GM21786 (cell line): ENCODE results near the gene KLHDC2.
"Not testable (repeated sequence)": the region's sequence is repeated elsewhere in the genome, so short reads cannot be mapped to it uniquely, and the experiment has no call there.

Experiments used
- ATAC-seq: cut with Tn5 transposase; IDR thresholded peaks from one replicate; pipeline ENCODE4 v1.9.1; 2021; ENCODE audit not compliant: unreplicated experiment

Gene KLHDC2

DNA sequence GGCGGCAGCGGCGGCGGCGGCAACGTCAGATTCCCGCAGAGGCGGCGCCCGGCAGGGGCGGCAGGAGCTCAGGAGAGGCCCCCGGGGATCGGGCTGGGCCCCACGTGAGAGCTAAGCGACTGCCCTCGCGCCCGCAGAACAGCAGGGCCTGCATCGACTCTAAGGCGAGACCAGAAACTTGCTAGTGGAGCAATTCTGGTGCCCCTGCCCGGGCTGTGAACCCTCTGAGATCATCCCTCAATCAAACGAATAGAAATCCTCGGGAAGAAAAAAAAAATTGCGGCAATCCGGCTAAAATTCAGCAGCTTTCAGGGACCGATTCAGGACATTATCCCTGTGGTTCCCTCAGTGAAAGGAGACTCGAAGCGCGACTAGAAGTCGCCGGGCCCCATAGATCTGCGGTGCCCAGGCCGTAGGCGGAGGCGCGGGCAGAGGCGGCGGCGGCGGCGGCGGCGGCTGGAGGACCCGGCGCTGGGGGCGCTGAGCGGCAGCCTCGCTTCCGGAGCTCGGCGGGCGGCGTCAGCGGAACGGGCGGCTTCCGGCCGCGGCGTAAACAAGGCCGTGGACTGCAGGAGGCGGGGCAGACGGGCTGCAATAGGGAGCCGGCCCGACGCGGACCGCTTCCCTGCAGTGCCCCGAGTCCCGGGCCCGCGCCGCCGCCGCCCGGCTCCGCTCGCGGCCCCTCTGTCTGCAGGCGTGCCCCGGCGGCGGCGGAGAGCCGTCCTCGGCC lies at the start of gene KLHDC2:
Gene KLHDC2 (plus strand): TSS at position 583 of the 730 bp plus-strand sequence. CDS start 316 bp downstream, outside the sequence.
- peak; percentile 90 for ATAC-seq

GRCh38 chr14:49720744-49721143 lies 47.2 kb upstream of the KLHDC2 start:
- no peak for ATAC-seq

GRCh38 chr14:49721733-49722435 lies 46.1 kb upstream of the KLHDC2 start:
- not testable (repeated sequence) for ATAC-seq

- ATAC-seq: no peak
These were observed 40.8 kb upstream of the KLHDC2 start for GRCh38 chr14:49727171-49727570.

GRCh38 chr14:49732896-49733295 lies 35.1 kb upstream of the KLHDC2 start:
- no peak for ATAC-seq

- ATAC-seq: no peak
These were observed 34.1 kb upstream of the KLHDC2 start for GRCh38 chr14:49733836-49734235.

DNA sequence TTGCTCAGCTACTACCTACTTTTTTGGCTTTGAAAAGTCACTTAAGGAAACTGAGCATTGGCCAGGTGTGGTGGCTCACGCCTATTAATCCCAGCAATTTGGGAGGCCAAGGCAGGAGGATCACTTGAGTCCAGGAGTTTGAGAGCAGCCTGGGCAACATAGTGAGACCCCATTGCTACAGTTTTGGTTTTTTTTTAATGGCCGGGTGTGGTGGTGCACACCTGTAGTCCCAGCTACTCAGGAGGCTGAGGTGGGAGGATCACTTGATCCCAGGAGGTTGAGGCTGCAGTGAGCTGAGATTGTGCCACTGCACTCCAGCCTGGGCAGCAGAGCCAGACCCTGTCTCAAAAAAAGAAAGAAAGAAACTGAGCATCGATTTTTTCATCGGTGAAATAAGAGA lies 32.3 kb upstream of the KLHDC2 start:
- not testable (repeated sequence) for ATAC-seq

GRCh38 chr14:49745191-49745590 lies 22.8 kb upstream of the KLHDC2 start:
- no peak for ATAC-seq

GRCh38 chr14:49746476-49746875 lies 21.5 kb upstream of the KLHDC2 start:
- ATAC-seq: not testable (repeated sequence)

DNA sequence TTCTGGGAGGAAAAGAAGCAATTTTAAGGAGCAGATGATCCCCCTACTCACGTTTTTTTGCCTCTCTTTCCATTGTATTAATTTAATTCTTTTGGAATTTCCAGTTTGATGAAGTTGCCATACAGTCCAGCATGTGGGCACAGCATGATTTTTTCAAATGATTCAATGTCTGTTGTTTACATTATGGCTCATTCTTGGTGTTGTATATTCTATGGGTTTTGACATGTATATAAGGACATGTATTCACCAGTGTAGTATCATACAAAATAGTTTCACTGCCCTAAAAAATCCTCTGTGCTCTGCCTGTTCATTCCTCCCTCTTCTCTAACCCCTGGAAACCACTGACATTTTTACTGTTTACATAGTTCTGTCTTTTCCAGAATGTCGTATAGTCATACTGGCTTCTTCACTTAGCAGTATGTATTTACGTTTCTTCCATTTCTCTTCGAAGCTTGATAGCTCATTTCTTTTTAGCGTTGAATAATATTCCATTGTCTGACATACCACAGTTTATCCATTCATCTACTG lies 13.3 kb upstream of the KLHDC2 start:
- ATAC-seq: no peak

DNA sequence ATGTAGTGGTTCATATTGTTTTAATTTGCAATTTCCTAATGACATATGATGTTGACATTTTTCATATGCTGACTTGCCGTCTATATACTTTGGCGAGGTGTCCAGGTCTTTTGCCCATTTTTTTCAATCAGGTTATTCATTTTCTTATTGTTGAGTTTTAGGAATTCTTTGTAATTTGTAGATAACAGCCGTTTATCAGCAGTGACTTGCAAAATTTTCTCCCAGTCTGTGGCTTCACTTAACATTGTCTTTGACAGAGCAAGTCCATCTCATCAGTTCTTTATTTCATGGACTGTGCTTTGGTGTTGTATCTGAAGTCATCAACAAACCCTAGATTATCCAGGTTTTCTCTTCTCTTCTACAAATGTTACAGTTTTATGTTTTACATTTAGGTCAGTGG lies 12.6 kb upstream of the KLHDC2 start:
- no peak for ATAC-seq

DNA sequence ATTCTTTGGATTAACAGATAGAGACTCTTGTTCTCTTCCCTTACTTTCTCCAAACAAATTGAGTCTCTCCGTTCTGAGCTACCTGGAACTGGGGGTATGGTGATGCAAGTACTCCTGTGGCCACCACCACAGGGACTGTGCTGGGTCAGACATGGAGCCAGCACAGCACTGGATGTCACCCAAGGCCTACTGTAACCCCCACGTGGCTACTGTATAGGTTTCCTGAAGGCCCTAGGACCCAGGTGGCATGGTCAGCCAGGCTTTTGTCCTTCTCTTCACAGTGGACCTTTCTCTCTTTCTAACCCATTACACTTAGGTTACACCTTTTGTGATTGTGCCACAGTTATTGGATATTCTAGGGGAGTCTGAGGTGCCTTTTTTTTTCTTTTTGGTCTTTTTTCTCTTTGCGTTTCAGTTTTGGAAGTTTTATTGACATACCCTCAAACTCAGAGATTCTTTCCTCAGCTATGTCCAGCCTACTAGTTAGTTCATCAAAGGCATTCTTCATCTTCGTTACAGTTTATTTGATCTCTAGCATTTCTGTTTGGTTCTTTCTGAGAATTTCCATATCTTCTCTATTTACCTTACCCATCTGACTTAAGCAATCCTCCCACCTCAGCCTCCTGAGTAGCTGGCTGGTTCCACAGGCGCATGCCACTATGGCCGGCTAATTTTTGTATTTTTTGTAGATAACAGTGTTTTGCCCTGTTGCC lies 6.0 kb upstream of the KLHDC2 start:
- no peak for ATAC-seq

DNA sequence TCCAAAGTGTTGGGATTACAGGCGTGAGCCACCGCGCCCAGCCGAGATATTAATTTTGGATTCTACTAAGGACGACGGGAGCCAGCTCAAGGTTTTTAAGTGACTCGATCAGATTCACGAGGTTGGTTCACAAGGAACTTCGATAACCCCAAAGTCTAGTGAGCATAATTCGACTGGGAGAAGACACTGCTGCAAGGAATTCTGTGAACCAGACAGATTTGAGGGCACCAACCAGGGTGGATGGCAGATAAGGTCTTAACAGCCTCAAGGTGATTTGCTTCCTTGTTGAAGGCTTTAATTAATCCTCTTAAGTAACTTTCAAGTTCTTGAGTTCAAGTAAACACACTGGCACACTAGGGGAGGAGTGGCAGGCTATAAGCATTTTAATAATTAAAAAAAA lies 1.1 kb upstream of the KLHDC2 start:
- no peak for ATAC-seq

GRCh38 chr14:49767270-49767570 lies 733 bp upstream of the KLHDC2 start:
- no peak for ATAC-seq

DNA sequence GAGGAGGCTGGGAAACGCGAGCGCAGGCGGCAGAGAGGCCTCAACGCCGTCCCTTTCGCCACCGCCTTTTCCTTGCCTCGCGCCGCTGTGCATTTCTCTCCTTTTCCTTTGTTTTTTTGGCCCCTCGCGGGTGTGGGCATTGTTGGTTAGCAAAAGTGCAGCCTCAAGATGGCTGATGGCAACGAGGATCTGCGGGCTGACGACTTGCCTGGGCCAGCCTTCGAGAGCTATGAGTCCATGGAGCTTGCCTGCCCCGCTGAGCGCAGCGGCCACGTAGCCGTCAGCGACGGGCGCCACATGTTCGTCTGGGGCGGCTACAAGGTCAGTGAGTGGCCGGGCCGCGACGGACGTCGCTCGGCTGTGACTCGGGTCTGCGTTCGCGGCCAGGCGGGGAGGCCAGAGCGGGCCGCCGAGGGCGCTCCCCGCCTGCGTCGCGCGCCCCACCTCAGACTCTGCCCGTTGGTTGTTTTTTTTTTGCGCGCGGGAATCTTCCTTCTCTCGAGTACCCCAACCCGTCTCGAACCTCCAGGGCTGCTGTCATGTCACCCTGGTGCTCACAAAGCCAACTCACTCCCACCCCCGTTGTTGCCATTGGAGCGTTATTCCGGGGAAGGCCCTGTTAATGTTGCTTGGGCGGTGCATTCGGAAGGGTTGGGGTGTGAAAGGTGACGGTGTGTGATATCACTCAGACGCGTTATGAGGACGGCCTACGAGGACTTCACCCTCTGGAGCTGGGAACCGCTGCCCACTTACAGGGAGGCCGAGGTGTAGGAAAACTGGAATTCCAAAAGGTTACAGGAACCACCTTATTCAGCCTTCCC lies 558 bp downstream of the KLHDC2 start:
- ATAC-seq: peak; percentile 21

GRCh38 chr14:49769171-49769570 lies 1.2 kb downstream of the KLHDC2 start:
- ATAC-seq: no peak

DNA sequence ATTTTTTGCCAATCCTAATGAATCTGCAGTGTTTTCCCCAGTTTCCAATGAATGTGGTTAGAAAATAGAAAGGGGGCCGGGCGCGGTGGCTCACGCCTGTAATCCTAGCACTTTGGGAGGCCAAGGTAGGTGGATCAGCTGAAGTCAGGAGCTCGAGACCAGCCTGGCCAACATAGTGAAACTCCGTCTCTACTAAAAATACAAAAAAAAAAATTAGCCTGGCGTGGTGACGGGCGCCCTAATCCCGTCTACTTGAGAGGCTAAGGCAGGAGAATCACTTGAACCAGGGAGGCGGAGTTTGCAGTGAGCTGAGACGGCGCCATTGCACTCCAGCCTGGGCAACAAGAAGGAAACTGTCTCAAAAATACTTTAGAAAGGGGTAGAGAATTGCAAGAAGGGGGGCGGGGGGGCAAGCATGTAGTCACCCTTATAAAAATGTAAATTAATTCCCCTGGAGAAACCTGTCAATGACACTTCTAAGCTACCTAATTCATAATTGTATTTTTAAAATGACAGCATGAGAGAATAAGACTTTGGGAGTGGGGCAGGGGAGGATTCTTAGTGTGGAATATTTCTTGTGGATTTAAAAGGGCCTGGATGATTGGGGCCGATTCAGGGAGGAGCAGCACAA lies 1.7 kb downstream of the KLHDC2 start:
- ATAC-seq: no peak

- ATAC-seq: no peak
These were observed 2.4 kb downstream of the KLHDC2 start for GRCh38 chr14:49770212-49770817.

DNA sequence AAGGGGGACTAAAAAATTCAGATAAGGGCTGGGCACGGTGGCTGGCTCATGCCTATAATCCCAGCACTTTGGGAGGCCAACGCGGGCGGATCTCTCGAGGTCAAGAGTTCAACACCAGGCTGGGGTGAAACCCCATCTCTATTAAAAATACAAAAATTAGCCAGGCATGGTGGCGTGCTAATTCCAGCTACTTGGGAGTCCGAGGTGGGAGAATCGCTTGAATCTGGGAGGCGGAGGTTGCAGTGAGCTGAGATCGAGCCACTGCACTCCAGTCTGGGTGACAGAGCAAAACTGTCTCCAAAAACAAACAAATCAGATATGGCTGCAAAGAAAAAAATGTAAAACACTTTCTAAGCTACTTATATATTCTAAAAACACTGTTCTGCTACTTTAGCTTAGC lies 3.7 kb downstream of the KLHDC2 start:
- not testable (repeated sequence) for ATAC-seq

- ATAC-seq: no peak
These were observed 6.2 kb downstream of the KLHDC2 start for GRCh38 chr14:49774106-49774505.
